G401 (cell line): Measurements from ENCODE around the gene ANOS1. TPM values are rescaled to one million over a fixed set of nuclear protein-coding genes. Genes with fewer than 3 reads are reported as not detected.
A peak's percentile ranks its signal among the peaks of the same experiment; 100 is the strongest.
"Not testable (repeated sequence)": the region's sequence is repeated elsewhere in the genome, so short reads cannot be mapped to it uniquely, and the experiment has no call there.

Source experiments
- DNase-seq: peaks from one replicate; pipeline ENCODE4 v3.0.0-alpha.2; 2015; ENCODE audit warnings: low spot score
- in situ Hi-C: cut with HindIII; loops from 2 replicates; pipeline ENCODE4 v1.10.0; 2016; ENCODE audit warnings: low sequenced_read_pairs, mixed read lengths
- total RNA-seq: library from RNA; depleted of rRNA; stranded (reverse); fragments of >200 nt; shearing (Covaris generic); gene quantifications from 2 replicates; pipeline ENCODE4 v1.2.3, GENCODE V29; 2014; rRNA removed

Gene ANOS1, protein sequence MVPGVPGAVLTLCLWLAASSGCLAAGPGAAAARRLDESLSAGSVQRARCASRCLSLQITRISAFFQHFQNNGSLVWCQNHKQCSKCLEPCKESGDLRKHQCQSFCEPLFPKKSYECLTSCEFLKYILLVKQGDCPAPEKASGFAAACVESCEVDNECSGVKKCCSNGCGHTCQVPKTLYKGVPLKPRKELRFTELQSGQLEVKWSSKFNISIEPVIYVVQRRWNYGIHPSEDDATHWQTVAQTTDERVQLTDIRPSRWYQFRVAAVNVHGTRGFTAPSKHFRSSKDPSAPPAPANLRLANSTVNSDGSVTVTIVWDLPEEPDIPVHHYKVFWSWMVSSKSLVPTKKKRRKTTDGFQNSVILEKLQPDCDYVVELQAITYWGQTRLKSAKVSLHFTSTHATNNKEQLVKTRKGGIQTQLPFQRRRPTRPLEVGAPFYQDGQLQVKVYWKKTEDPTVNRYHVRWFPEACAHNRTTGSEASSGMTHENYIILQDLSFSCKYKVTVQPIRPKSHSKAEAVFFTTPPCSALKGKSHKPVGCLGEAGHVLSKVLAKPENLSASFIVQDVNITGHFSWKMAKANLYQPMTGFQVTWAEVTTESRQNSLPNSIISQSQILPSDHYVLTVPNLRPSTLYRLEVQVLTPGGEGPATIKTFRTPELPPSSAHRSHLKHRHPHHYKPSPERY
- 0.06 TPM in 1 of 2 replicates, not detected in the other for total RNA-seq

DNA sequence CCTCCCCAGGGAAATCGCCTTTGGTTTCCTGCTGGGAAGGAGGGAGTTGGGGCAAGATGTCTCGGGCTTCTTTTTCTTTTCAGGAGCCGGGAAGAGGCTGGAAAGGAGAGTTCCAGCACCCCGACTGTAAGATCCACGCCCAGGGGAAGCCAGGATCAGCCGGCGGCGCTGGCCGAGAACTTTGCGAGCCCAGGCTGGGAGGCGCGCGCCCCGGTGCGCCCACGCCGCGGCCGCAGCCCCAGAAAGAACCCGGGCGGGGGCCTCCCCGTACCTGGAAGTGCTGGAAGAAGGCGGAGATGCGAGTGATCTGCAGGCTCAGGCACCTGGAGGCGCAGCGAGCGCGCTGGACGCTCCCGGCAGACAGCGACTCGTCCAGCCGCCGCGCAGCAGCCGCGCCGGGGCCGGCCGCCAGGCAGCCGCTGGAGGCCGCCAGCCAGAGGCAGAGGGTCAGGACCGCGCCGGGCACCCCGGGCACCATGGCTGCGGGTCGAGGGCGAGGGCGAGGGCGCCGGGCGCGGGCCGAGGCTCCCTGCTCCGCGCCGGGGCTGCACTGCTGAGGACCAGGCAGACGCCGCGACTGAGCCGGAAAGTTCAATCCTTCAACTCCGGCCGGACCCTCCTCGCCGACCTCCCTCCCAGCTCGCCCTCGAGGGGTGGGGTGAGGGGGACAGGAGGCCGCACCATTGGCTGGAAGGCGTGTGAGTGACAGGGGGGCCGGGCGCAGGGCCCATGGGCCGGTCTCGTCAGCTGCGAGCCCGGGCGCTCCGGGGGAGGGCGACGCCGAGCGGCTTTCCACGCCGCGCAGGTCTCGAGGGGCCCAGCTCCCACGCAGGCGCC is at the start of gene ANOS1:
Gene ANOS1 (minus strand): TSS at position 579 of the 837 bp plus-strand sequence. CDS start 101 bp downstream, at position 478.
- in situ Hi-C loops = no loop called here
- DNase-seq = no peak

GRCh38 chrX:8773117-8773516 is 41.2 kb upstream of the ANOS1 start:
- DNase-seq = no peak
- in situ Hi-C loops = no loop called here

GRCh38 chrX:8760021-8760420 is 28.1 kb upstream of the ANOS1 start:
- no peak for DNase-seq
- in situ Hi-C loops = no loop called here

DNA sequence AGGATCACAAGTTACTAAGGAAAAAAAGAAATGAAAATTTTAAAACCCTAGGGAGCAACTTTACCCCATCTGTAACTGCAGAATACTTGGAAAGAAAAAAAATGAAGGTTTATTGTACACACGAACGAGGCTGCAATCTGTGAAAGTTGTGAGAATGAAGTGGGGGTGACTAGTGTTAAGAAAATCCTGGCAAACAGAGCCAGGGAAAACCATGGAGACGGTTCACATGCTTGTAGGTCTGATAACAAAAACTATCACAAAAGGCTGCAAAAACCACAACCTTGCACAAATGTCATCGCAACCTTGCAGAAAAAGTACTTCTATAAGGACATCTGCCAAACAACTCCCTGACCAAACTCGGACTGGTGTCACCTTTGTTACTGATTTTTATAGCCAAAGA is 26.8 kb upstream of the ANOS1 start:
- in situ Hi-C loops, DNase-seq: not testable (repeated sequence)

DNA sequence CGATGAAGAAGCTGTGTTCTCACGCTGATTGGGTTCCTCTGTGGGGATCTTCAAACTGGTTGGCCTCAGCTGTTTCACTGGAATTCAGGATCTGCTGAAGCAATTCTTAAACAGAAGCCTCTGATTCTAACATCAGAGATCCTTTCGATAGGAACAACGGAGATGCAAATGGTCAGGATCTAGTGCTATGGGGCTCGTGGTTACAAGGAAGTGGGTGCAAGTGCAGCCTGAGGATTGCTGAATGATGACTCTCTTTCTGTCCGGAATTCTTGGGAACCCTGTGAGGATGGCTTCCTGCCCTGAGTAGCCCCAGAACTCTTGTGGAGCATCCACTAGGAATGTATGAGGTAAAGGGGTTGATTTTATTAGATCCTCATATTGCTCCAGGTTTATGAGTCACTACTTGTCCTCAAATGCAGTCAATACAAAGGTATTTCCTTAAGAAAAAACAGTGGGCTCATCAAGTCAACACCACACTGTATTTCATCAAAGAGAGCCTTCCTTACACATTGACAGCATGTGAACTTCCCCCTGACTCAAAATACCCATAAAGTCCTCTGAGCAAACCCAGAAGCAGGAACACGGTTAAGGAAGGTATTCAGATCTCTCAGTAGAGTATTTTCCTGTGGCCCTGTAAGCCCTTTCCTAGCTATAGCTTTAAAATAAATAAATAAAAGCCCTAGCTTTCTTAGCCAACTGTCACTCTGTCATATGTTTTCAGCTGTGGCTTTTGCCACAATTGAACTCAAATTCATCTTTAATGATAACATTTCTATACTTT is 25.9 kb upstream of the ANOS1 start:
- DNase-seq, in situ Hi-C loops: not testable (repeated sequence)

DNA sequence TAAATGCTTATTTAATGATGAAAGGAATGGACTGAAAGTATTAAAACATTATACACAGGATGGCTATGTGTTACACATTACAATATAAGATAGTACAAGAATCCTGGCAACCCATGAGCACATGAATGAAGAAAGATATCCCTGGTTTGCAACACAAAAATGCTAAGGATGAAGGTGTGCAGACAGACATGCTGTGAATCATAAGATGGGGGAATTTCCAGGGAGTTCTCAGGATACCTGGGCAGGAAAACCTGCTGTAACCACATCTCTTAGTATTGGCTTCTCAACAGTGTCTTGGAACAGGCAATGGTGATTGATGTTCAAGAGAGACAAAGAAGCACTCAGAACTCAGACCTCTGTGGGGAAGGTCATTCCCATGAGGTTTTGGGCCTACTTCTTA is 23.9 kb upstream of the ANOS1 start:
- DNase-seq = no peak
- in situ Hi-C loops = no loop called here

GRCh38 chrX:8755116-8755515 is 23.2 kb upstream of the ANOS1 start:
- in situ Hi-C loops = no loop called here
- DNase-seq = no peak

- DNase-seq = no peak
- in situ Hi-C loops = no loop called here
Measured at GRCh38 chrX:8749697-8750096, 17.8 kb upstream of the ANOS1 start.

DNA sequence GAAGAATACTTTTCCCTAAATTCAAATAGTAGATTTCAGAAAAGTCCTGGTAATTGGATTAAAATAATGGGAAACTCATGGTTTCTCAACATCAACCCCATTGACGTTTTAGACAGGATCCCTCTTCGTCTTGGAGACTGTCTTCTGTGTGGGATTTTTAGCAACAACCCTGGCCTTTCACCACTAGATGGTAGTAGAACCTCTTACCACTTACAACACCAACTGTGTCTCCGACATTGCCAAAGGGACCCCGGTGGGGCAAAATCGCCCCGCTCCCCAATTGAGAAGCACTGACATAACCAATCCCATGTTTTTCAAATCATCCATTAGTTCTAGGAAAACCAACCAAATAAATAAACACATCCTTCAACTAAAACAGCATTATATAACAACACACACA is 16.9 kb upstream of the ANOS1 start:
- in situ Hi-C loops = no loop called here
- DNase-seq = peak; percentile 37

DNA sequence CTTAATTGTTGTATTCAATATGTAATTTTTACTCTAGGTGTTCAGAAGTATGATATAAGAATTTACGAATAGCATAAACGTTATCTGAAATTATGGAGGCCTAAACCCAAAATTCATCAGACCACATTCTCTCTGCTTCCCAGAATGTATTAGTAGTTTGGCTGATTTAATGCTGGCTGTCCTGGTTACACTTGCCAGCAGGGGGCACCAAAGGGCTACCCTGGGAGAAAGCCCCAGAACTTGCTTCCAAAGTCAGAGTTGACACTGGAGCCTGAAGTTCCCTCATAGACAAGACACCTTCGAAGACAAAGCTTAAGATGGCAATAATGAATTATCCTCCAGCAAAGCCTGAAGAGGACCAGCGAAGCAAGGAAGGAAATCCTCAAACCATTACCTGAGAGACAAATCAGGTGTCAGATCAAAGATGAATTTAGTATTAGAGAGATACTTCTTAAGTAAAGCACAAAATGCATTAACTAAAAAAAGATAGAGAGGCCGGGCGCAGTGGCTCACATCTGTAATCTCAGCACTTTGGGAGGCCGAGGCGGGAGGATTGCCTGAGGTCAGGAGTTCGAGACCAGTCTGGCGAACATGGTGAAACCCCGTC is 11.3 kb upstream of the ANOS1 start:
- in situ Hi-C loops = no loop called here
- peak; percentile 23 for DNase-seq

GRCh38 chrX:8741981-8742380 is 10.0 kb upstream of the ANOS1 start:
- DNase-seq = no peak
- in situ Hi-C loops = no loop called here

- peak; percentile 33 for DNase-seq
- in situ Hi-C loops = no loop called here
Measured at GRCh38 chrX:8738588-8739189, 6.8 kb upstream of the ANOS1 start.

DNA sequence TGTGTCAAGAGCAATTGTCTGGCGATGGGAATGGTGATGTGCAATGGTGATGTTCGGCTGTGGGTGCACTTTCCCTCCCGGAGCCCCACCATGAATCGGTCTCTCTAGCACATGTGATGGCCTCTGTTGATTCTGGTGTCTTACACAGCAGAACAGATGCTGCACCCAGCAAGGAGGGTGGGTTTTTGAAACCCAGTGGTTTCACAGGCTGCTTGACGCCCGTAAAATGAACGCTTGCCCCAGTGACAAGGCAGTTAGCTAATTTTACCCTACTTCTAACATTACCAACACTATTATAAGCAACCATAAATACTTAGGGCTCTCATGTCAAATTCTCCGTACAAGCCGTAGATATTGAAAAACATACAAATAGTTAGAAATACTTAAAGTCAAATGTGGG is 5.9 kb upstream of the ANOS1 start:
- in situ Hi-C loops = no loop called here
- no peak for DNase-seq

- no peak for DNase-seq
- in situ Hi-C loops = no loop called here
Measured at GRCh38 chrX:8730812-8731558, 952 bp downstream of the ANOS1 start.

DNA sequence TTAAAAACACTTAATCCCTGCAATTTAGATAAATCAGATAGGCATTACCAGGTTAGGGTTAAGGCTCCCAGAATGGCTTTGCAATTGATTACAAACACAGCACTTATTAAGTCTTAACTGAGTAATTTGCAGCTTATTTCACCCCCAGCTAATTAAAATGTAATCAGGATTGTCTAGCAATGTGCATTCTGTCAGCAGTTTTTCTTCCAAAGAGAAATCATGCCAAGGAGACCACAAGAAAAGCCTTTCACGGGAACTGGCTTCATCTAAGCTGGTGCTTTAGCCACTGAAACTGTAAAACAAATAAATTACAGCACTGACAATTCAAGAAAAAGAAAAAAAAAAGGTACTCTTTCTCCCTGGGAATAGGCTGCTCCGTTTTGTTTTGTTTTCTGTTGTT is 2.1 kb downstream of the ANOS1 start:
- DNase-seq = no peak
- in situ Hi-C loops = no loop called here

DNA sequence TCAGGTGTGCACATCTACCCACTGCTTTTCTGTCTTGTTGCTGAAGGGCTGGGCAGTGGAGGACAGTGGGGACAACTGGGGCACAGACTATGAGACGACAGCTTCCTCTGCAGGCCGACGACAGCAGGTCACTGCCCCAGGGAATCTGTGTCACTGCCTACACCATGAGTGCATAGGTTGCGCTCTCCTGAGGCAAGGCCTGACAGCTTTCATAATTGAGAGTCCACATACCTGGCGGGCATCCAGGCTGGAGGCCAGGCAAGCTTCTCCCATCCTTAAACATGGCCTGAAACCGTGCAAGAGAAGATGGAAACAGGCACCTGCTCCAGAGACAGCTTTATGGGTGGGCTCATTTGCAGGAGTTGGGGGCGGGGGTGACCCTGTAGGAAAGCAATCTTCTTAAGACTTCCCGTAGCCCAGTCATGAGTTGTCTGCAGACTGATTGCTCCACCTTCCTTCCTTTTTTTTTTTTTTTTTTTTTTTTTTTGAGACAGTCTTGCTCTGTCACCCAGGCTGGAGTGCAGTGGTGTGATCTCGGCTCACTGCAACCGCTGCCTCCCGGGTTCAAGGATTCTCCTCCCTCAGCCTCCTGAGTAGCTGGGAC is 2.9 kb downstream of the ANOS1 start:
- in situ Hi-C loops = no loop called here
- DNase-seq = no peak

GRCh38 chrX:8726031-8726652 is 5.8 kb downstream of the ANOS1 start:
- DNase-seq = no peak
- in situ Hi-C loops = no loop called here
